ENCODE measurements around the gene ATP6V1A.

DNA sequence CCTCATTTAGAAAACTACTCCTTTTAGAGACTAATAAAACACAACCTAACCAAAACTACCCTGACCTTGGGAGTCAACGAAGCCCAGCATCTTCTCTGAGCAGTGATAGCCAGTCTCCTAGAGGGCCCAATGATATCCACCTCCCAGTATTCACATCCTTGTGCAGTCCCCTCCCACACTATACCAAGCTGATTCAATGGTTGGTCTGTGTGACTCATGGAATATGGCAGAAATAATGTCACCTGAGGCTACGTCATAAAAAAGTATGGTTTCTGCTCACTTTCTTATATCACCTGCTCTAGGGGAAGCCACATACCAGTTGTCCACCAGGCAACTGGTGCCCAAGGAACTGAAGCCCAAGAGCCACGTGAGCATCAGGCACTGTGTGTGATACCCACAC, 29.0 kb upstream of the ATP6V1A start:
- no peak for TF ChIP-seq CTCF (IDR thresholded peaks at IDR 0.05)
- TF ChIP-seq POLR2A (IDR thresholded peaks at IDR 0.05), result no peak

Data from testis (tissue), 2 donors.